Erythroblast (primary cell): Measurements from ENCODE around the gene DCLRE1B.

Experiments
- GATA1 ChIP-seq: IDR thresholded peaks from 2 replicates; pipeline ENCODE4 v1.6.1; 2011; ENCODE audit warnings: low read depth, mild to moderate bottlenecking, control low read depth, low read length, moderate library complexity
- POLR2A ChIP-seq: IDR thresholded peaks from 2 replicates; pipeline ENCODE4 v1.6.1; 2011; ENCODE audit warnings: mild to moderate bottlenecking, low read length

DNA sequence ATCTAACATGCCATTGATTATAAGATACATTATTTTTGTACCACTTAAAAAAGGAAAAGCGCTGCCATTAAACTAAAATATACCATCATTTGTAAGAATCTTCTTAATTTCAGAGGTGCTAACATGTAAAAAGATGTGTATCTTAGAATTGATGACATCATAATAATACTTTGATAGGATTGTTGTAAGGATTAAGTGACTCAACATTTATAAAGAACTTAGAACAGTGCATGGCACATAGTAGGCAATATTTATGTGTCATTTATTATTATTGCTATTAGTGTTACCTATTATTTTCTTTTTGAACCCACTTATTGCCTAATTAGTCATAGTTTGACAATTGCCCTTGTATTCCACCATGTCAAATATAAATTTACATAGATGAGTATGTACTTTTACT lies 45.8 kb downstream of the DCLRE1B start:
- TF ChIP-seq POLR2A (no peak), GATA1 (no peak)
